WI38 (cell line): Measurements from ENCODE around the gene TMEM185A.
"Not testable (repeated sequence)": the region's sequence is repeated elsewhere in the genome, so short reads cannot be mapped to it uniquely, and the experiment has no call there.

Source experiments
- H3K4me3 ChIP-seq: 2 replicates; pipeline ENCODE4 v1.5.1; 2011; ENCODE audit warnings: low read depth, mild to moderate bottlenecking, control low read depth, low read length
- TF ChIP-seq, protein P1 (sequence below): IDR thresholded peaks from 2 replicates; pipeline ENCODE4 v1.5.1; 2012; ENCODE audit warnings: low read depth, mild to moderate bottlenecking, control low read depth, low read length

Gene TMEM185A

GRCh38 chrX:149610511-149610910 is 21.1 kb downstream of the TMEM185A start:
- H3K4me3 ChIP-seq: no peak overlapping the region
- TF ChIP-seq, protein P1, sequence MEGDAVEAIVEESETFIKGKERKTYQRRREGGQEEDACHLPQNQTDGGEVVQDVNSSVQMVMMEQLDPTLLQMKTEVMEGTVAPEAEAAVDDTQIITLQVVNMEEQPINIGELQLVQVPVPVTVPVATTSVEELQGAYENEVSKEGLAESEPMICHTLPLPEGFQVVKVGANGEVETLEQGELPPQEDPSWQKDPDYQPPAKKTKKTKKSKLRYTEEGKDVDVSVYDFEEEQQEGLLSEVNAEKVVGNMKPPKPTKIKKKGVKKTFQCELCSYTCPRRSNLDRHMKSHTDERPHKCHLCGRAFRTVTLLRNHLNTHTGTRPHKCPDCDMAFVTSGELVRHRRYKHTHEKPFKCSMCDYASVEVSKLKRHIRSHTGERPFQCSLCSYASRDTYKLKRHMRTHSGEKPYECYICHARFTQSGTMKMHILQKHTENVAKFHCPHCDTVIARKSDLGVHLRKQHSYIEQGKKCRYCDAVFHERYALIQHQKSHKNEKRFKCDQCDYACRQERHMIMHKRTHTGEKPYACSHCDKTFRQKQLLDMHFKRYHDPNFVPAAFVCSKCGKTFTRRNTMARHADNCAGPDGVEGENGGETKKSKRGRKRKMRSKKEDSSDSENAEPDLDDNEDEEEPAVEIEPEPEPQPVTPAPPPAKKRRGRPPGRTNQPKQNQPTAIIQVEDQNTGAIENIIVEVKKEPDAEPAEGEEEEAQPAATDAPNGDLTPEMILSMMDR: no peak

- no peak overlapping the region for H3K4me3 ChIP-seq
- TF ChIP-seq, protein P1: no peak
These were observed 23.9 kb downstream of the TMEM185A start for GRCh38 chrX:149607699-149608098.

DNA sequence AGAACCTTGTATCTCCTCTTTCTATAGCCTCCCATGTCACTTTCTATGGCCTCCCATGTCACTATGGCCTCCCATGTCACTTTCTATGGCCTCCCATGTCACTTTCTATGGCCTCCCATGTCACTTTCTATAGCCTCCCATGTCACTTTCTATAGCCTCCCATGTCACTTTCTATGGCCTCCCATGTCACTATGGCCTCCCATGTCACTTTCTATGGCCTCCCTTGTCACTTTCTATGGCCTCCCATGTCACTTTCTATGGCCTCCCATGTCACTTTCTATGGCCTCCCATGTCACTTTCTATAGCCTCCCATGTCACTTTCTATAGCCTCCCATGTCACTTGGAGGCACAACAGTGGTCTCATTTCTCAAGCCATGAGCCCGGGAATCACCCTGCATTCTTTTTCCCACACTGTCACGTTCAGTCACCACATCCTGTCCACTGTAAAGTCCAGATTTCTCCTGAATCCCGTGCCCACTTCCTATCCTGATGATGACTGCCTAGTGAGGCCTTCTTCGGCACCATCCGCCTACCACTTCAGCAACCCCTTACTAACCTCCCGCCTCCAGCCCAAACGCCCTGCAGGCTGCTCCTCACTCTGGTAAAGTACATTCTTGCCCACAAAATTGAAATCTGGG is 26.2 kb downstream of the TMEM185A start:
- H3K4me3 ChIP-seq: not testable (repeated sequence)

DNA sequence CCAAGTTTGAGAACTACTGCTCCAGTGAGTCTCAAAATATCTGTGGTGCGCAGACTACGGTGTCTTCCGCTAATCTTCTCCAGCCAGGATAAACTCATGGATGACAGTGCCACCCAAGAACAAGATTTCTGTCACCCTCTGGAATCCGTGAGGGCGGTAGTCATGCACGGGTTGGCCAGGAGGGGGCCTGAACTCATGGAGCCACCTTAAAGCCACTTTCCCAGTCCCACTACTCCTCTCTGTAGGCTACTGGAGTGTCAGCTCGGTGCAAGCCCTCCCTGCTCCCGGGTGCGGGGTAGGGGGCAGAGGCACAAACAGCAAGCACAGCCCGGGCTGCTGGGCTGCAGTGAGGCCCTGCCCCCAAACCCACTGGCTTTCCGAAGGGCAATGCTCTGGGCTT is 33.0 kb downstream of the TMEM185A start:
- H3K4me3 ChIP-seq: not testable (repeated sequence)

DNA sequence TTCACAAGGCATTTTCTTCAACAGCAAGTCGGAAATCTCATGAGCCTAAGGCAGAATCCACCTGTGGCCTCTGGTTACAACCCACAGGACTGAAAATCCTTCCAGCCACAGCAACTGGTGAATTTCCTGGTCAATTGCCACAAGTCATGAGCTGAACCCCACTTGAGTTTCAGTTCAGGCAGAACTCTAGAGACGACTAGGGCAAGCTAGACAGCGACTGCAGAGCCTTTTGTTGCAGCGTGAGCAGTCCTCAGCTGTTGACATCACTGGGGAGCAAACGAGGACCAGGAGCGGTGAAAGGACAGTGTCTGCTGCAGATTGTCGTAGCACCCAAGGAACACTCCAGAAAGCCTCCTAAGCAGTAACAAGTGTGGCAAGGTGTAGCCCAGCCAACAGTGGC is 35.6 kb downstream of the TMEM185A start:
- H3K4me3 ChIP-seq: not testable (repeated sequence)

- not testable (repeated sequence) for H3K4me3 ChIP-seq
These were observed 36.4 kb downstream of the TMEM185A start, which contains the start of gene HSFX2 for GRCh38 chrX:149595214-149595613. Gene HSFX2, minus strand, starts transcription at chrX:149595314. Its CDS starts 614 bp downstream, at chrX:149594700.

DNA sequence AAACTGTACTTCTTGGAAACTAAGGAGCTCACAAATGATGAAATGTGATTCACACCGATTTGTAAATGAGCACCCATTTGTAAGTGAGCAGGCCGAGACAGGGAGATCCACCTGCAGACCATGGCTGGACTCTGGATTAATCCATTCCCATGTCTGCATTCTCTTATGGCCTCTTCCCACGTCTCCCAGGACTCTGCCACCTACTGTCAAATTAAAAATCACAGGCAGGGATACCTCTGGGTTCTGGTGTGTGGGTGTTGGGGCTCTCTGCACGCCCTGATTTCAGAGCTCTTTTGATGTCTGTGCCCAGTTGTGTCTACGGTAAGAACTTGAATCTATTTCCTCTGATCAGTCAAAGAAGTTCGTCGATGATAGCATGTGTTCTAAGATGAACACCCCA is 40.6 kb downstream of the TMEM185A start:
- not testable (repeated sequence) for H3K4me3 ChIP-seq

DNA sequence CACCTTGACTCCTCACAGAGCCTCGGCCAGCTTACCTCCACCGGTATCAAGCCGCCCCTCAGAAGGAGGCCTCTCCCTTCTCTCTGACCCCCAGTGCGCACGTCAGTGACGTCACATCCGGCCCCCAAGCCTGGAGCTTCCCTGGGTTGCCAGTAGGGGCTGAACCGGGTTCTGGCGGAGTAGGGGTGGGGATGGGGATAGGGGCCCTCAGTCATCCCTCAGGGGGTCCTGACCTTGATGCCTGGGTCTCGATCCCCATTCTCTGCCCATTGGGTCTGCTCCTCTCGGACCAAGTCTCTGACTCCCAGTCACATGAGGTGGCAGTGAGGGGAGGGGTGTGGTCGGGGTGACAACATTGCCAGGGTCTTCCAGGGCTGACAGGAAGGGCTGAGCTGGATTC is 44.2 kb downstream of the TMEM185A start, which contains the start of gene MAGEA9B:
Gene MAGEA9B, minus strand, starts transcription at position 101 of the 400 bp plus-strand sequence. CDS start 4,280 bp downstream, outside the sequence.
- not testable (repeated sequence) for H3K4me3 ChIP-seq

DNA sequence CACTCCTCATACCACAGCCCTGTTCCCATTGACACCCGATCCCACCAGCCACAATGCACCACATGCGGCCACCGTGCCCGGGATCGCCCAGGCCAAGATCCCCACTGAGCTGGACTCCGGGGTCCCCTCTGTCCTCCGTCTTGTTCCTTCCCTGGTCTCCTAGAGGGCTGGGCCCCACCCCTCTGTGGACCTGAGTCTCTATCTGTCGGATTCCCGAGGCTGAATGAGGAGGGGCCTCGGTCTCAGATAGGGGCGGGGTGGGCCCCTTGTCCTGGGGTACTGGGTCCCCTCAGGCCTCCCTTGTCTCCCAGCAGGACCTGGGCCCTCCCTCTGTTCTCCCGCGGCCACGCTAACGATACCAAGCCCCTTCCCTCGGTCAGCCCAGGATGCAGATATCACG is 46.0 kb downstream of the TMEM185A start:
- not testable (repeated sequence) for H3K4me3 ChIP-seq

DNA sequence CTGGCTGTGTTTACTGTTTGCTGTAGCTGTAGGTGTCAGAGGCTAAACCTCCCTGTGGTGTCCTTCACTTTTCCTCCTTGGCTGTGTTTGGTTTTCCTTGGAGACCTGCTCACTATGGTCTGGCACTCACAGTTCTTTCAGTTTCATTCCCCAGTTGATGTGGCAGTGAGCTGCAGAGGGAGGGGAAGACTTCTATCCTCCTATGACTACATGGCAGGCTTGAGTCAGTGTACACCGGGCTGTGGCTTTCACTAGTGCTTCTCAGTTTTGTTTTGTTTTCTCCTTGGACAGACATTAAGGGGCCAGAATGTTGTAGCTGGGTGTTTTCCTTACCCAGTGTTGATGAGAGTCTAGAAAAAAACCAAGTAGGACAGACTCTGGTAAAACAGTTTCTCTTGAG is 58.1 kb downstream of the TMEM185A start:
- H3K4me3 ChIP-seq: not testable (repeated sequence)

DNA sequence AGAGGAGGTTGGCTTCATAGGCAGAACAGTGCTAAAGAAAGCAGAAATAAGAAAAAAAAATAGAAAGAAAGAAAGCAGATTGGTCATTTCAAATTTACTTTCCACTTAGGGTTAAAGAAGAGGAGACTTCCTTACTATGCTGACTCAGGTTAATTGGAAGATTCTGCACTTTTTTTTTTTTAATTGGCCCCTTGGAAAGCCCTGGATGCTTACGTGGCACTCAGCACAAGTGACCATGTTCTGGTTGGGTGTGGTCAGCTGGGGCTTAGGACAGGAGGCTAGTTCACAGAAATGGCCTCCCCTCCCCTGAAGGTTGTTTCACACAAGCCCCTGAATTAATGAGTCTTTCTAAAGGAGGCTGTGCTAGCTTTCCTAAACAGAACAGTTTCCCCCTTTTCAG is 58.8 kb downstream of the TMEM185A start:
- TF ChIP-seq, protein P1: no peak
- no peak overlapping the region for H3K4me3 ChIP-seq

DNA sequence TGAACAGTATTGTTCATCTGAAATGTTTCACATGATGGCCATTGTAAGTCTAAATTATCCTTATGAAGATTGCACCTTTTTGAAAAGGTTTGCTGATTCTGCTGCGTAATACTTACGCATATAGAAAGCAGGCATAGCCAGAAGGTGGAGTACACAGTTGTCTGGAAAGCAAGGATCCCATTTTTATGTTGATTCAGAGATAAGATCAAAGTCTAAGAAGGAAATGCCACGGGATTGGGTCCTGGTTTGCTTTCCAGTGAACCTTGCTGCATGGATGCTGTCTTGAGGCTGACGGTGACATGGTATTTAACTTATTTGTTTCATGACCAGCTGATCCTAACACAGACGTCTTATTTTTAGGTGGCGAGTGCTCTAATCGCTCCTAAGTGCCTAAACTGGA is 59.8 kb downstream of the TMEM185A start:
- no peak overlapping the region for H3K4me3 ChIP-seq
- TF ChIP-seq, protein P1: no peak
